ENCODE measurements around the gene PTPRN2. TPM values are rescaled to one million over a fixed set of nuclear protein-coding genes. Genes with fewer than 3 reads are reported as not detected.

PTPRN2 gene
- total and polyA plus RNA-seq, 8 donors = 4.9 to 136 (median 46.8) TPM

GRCh38 chr7:158383665-158384064 is 204.0 kb downstream of the PTPRN2 start:
- H3K27ac ChIP-seq = no peak overlapping the region
- H3K4me3 ChIP-seq = no peak overlapping the region
- peaks cover 0 to 8% (median 6%) of the 10 kb centered on the region in 4 donors for H3K9me3 ChIP-seq
- no peak for DNase-seq
- peaks cover 0 to 6% (median 0%) of the 10 kb centered on the region in 3 donors for H3K27me3 ChIP-seq
- WGBS, 5 donors = 79 to 90% (median 83%) methylated on average over 8 of the region's 8 CpGs
- H3K4me1 ChIP-seq = no peaks in the 10 kb centered on the region
- TF ChIP-seq POLR2A (IDR thresholded peaks at IDR 0.05) (no peak), POLR2AphosphoS5 (IDR thresholded peaks at IDR 0.05) (no peak), CTCF (IDR thresholded peaks at IDR 0.05) (no peak), EP300 (IDR thresholded peaks at IDR 0.05) (no peak)
- intact Hi-C loops (cut with DNase I; ENCODE audit: low total_unique reads) = no loop called here
- no peaks in the 10 kb centered on the region for H3K36me3 ChIP-seq

GRCh38 chr7:158382363-158383254 is 205.0 kb downstream of the PTPRN2 start:
- peaks cover 0 to 8% (median 6%) of the 10 kb centered on the region in 4 donors for H3K9me3 ChIP-seq
- intact Hi-C loops (cut with DNase I; ENCODE audit: low total_unique reads) = no loop called here
- no peaks in the 10 kb centered on the region for H3K36me3 ChIP-seq
- H3K27me3 ChIP-seq = peaks cover 0 to 6% (median 0%) of the 10 kb centered on the region in 3 donors
- TF ChIP-seq CTCF (IDR thresholded peaks at IDR 0.05) (no peak), EP300 (IDR thresholded peaks at IDR 0.05) (no peak), POLR2AphosphoS5 (IDR thresholded peaks at IDR 0.05) (no peak), POLR2A (IDR thresholded peaks at IDR 0.05) (no peak)
- no peak overlapping the region for H3K4me3 ChIP-seq
- WGBS, 5 donors = 58 to 71% (median 61%) methylated on average over 10 of the region's 10 CpGs
- no peak overlapping the region for H3K27ac ChIP-seq
- H3K4me1 ChIP-seq = peaks cover 0 to 10% (median 4%) of the 10 kb centered on the region in 4 donors
- DNase-seq = no peak

GRCh38 chr7:158381956-158382355 is 205.7 kb downstream of the PTPRN2 start:
- Histone ChIP-seq H3K4me1 (peaks cover 0 to 16% (median 7%) of the 10 kb centered on the region in 4 donors), H3K4me3 (no peak overlapping the region), H3K36me3 (no peaks in the 10 kb centered on the region), H3K27me3 (peaks cover 0 to 4% (median 0%) of the 10 kb centered on the region in 3 donors), H3K9me3 (peaks cover 0 to 8% (median 6%) of the 10 kb centered on the region in 4 donors), H3K27ac (no peak overlapping the region)
- 80 to 100% (median 94%) methylated on average over 1 to 3 of the region's 3 CpGs for WGBS, 5 donors
- DNase-seq = no peak
- no peak for TF ChIP-seq POLR2AphosphoS5 (IDR thresholded peaks at IDR 0.05)
- TF ChIP-seq CTCF (IDR thresholded peaks at IDR 0.05) = no peak
- no peak for TF ChIP-seq POLR2A (IDR thresholded peaks at IDR 0.05)
- no peak for TF ChIP-seq EP300 (IDR thresholded peaks at IDR 0.05)
- intact Hi-C loops (cut with DNase I; ENCODE audit: low total_unique reads) = no loop called here

- intact Hi-C loops (cut with DNase I; ENCODE audit: low total_unique reads) = no loop called here
- no peaks in the 10 kb centered on the region for H3K27me3 ChIP-seq
- peaks cover 0 to 8% (median 6%) of the 10 kb centered on the region in 4 donors for H3K9me3 ChIP-seq
- no peak overlapping the region for H3K27ac ChIP-seq
- H3K36me3 ChIP-seq = no peaks in the 10 kb centered on the region
- WGBS, 5 donors = 88 to 94% (median 91%) methylated on average over 7 of the region's 7 CpGs
- DNase-seq = no peak
- no peak for TF ChIP-seq EP300 (IDR thresholded peaks at IDR 0.05)
- no peak for TF ChIP-seq POLR2A (IDR thresholded peaks at IDR 0.05)
- no peak for TF ChIP-seq POLR2AphosphoS5 (IDR thresholded peaks at IDR 0.05)
- TF ChIP-seq CTCF (IDR thresholded peaks at IDR 0.05) = no peak
- H3K4me3 ChIP-seq = no peak overlapping the region
- peaks cover 5 to 27% (median 8%) of the 10 kb centered on the region in 4 donors for H3K4me1 ChIP-seq
Observed at GRCh38 chr7:158378978-158379377, 208.6 kb downstream of the PTPRN2 start.
